HEK293 (cell line): ENCODE data around the gene AURKB.
A peak's percentile ranks its signal among the peaks of the same experiment; 100 is the strongest.

Experiments used
- BCL11A ChIP-seq: fragments of 450-650 bp; formaldehyde crosslinking; IDR thresholded peaks from 2 replicates; pipeline ENCODE4 v1.5.1; 2016; ENCODE audit warnings: low read depth, missing biosample characterization, missing genetic modification characterization
- BCL11B ChIP-seq: fragments of 450-650 bp; formaldehyde crosslinking; IDR thresholded peaks from 2 replicates; pipeline ENCODE4 v1.5.1; 2016; ENCODE audit warnings: low read depth, missing biosample characterization, missing genetic modification characterization
- HOXC10 ChIP-seq: sonication (generic); formaldehyde crosslinking; IDR thresholded peaks from 2 replicates; pipeline ENCODE4 v1.8.1; 2023; ENCODE audit warnings: mild to moderate bottlenecking, missing genetic modification reagents
- INSM2 ChIP-seq: fragments of 450-650 bp; formaldehyde crosslinking; IDR thresholded peaks from 2 replicates; pipeline ENCODE4 v1.5.1; 2016; ENCODE audit warnings: missing biosample characterization, missing genetic modification characterization
- KLF1 ChIP-seq: fragments of 450-650 bp; formaldehyde crosslinking; IDR thresholded peaks from 2 replicates; pipeline ENCODE4 v1.5.1; 2016; ENCODE audit warnings: missing biosample characterization, missing genetic modification characterization
- KLF10 ChIP-seq: fragments of 450-650 bp; IDR thresholded peaks from 2 replicates; pipeline ENCODE4 v1.5.1; 2018; ENCODE audit warnings: missing biosample characterization, mild to moderate bottlenecking, missing genetic modification characterization
- KLF9 ChIP-seq: fragments of 450-650 bp; formaldehyde crosslinking; IDR thresholded peaks from 2 replicates; pipeline ENCODE4 v1.5.1; 2016; ENCODE audit warnings: missing biosample characterization, missing genetic modification characterization, low read depth
- PATZ1 ChIP-seq: fragments of 450-650 bp; formaldehyde crosslinking; IDR thresholded peaks from 2 replicates; pipeline ENCODE4 v1.5.1; 2016; ENCODE audit warnings: missing biosample characterization, missing genetic modification characterization
- SCRT1 ChIP-seq: fragments of 450-650 bp; formaldehyde crosslinking; IDR thresholded peaks from 2 replicates; pipeline ENCODE4 v1.5.1; 2016; ENCODE audit warnings: missing biosample characterization, missing genetic modification characterization, borderline replicate concordance
- SP3 ChIP-seq: fragments of 450-650 bp; formaldehyde crosslinking; IDR thresholded peaks from 2 replicates; pipeline ENCODE4 v1.5.1; 2016; ENCODE audit warnings: missing biosample characterization, missing genetic modification characterization
- YY2 ChIP-seq: fragments of 450-650 bp; formaldehyde crosslinking; IDR thresholded peaks from 2 replicates; pipeline ENCODE4 v1.5.1; 2016; ENCODE audit warnings: missing biosample characterization, missing genetic modification characterization
- ZBTB21 ChIP-seq: fragments of 450-650 bp; formaldehyde crosslinking; IDR thresholded peaks from 2 replicates; pipeline ENCODE4 v1.5.1; 2017; ENCODE audit warnings: missing biosample characterization, missing genetic modification characterization
- ZBTB49 ChIP-seq: fragments of 450-650 bp; formaldehyde crosslinking; IDR thresholded peaks from 2 replicates; pipeline ENCODE4 v1.5.1; 2016; ENCODE audit warnings: missing biosample characterization, missing genetic modification characterization, low read depth
- ZBTB8A ChIP-seq: fragments of 450-650 bp; formaldehyde crosslinking; IDR thresholded peaks from 2 replicates; pipeline ENCODE4 v1.5.1; 2016; ENCODE audit warnings: missing biosample characterization, missing genetic modification characterization
- ZEB2 ChIP-seq: fragments of 450-650 bp; formaldehyde crosslinking; IDR thresholded peaks from 2 replicates; pipeline ENCODE4 v1.5.1; 2016; ENCODE audit warnings: missing biosample characterization, missing genetic modification characterization
- ZNF10 ChIP-seq: fragments of 450-650 bp; formaldehyde crosslinking; IDR thresholded peaks from 2 replicates; pipeline ENCODE4 v1.5.1; 2017; ENCODE audit warnings: missing biosample characterization, missing genetic modification characterization
- ZNF121 ChIP-seq: fragments of 450-650 bp; formaldehyde crosslinking; IDR thresholded peaks from 2 replicates; pipeline ENCODE4 v1.5.1; 2016; ENCODE audit warnings: missing biosample characterization, missing genetic modification characterization
- ZNF132 ChIP-seq: fragments of 450-650 bp; formaldehyde crosslinking; IDR thresholded peaks from 2 replicates; pipeline ENCODE4 v1.5.1; 2017; ENCODE audit warnings: missing biosample characterization, missing genetic modification characterization, borderline replicate concordance
- ZNF138 ChIP-seq: fragments of 450-650 bp; formaldehyde crosslinking; IDR thresholded peaks from 2 replicates; pipeline ENCODE4 v1.5.1; 2016; ENCODE audit warnings: missing biosample characterization, missing genetic modification characterization, borderline replicate concordance
- ZNF175 ChIP-seq: fragments of 450-650 bp; formaldehyde crosslinking; IDR thresholded peaks from 2 replicates; pipeline ENCODE4 v1.5.1; 2016; ENCODE audit warnings: missing biosample characterization, missing genetic modification characterization
- ZNF19 ChIP-seq: fragments of 450-650 bp; formaldehyde crosslinking; IDR thresholded peaks from 2 replicates; pipeline ENCODE4; 2016; ENCODE audit warnings: missing biosample characterization, missing genetic modification characterization, low read depth
- ZNF341 ChIP-seq: fragments of 450-650 bp; formaldehyde crosslinking; IDR thresholded peaks from 2 replicates; pipeline ENCODE4; 2016; ENCODE audit warnings: low read depth, missing biosample characterization, missing genetic modification characterization
- ZNF394 ChIP-seq: fragments of 450-650 bp; formaldehyde crosslinking; IDR thresholded peaks from 2 replicates; pipeline ENCODE4 v1.5.1; 2016; ENCODE audit warnings: missing biosample characterization, missing genetic modification characterization, mild to moderate bottlenecking, moderate library complexity, borderline replicate concordance
- ZNF544 ChIP-seq: fragments of 450-650 bp; formaldehyde crosslinking; IDR thresholded peaks from 2 replicates; pipeline ENCODE4 v1.5.0; 2017; ENCODE audit warnings: missing biosample characterization, missing genetic modification characterization
- ZNF555 ChIP-seq: fragments of 450-650 bp; formaldehyde crosslinking; conservative IDR thresholded peaks from 2 replicates; pipeline ENCODE4 v1.5.1; 2017; ENCODE audit warnings: missing biosample characterization, mild to moderate bottlenecking, missing genetic modification characterization, inconsistent platforms
- ZNF580 ChIP-seq: fragments of 450-650 bp; formaldehyde crosslinking; IDR thresholded peaks from 2 replicates; pipeline ENCODE4 v1.5.1; 2016; ENCODE audit warnings: missing biosample characterization, missing genetic modification characterization
- ZNF624 ChIP-seq: fragments of 450-650 bp; formaldehyde crosslinking; IDR thresholded peaks from 2 replicates; pipeline ENCODE4 v1.5.1; 2017; ENCODE audit warnings: missing biosample characterization, missing genetic modification characterization
- ZNF701 ChIP-seq: fragments of 450-650 bp; formaldehyde crosslinking; IDR thresholded peaks from 2 replicates; pipeline ENCODE4 v1.5.1; 2016; ENCODE audit warnings: missing biosample characterization, missing genetic modification characterization
- ZNF704 ChIP-seq: fragments of 450-650 bp; formaldehyde crosslinking; IDR thresholded peaks from 2 replicates; pipeline ENCODE4 v1.5.1; 2016; ENCODE audit warnings: missing biosample characterization, missing genetic modification characterization
- ZNF747 ChIP-seq: fragments of 450-650 bp; formaldehyde crosslinking; IDR thresholded peaks from 2 replicates; pipeline ENCODE4 v1.5.1; 2016; ENCODE audit warnings: missing biosample characterization, missing genetic modification characterization
- ZNF843 ChIP-seq: fragments of 450-650 bp; formaldehyde crosslinking; IDR thresholded peaks from 2 replicates; pipeline ENCODE4 v1.5.1; 2016; ENCODE audit warnings: missing biosample characterization, missing genetic modification characterization
- ZSCAN30 ChIP-seq: fragments of 450-650 bp; IDR thresholded peaks from 2 replicates; pipeline ENCODE4 v1.5.1; 2018; ENCODE audit warnings: missing biosample characterization, mild to moderate bottlenecking, missing genetic modification characterization, moderate library complexity
- ZSCAN5A ChIP-seq: fragments of 450-650 bp; formaldehyde crosslinking; IDR thresholded peaks from 2 replicates; pipeline ENCODE4 v1.5.1; 2016; ENCODE audit warnings: missing biosample characterization, missing genetic modification characterization

The AURKB gene

GRCh38 chr17:8176197-8176940 lies 34.0 kb downstream of the AURKB start, which contains the start of gene TMEM107 (continued):
- no peak for TF ChIP-seq ZNF701 (tag by site-specific recombination)
- TF ChIP-seq PATZ1 (tag by site-specific recombination), result peak; percentile 34
- peak; percentile 52 for TF ChIP-seq KLF10 (tag by site-specific recombination)
- TF ChIP-seq INSM2 (tag by site-specific recombination), result no peak
- TF ChIP-seq ZNF121 (tag by site-specific recombination), result no peak
- TF ChIP-seq ZNF10 (tag by site-specific recombination), result no peak
- TF ChIP-seq ZNF580 (tag by site-specific recombination), result no peak; the same call in 1 of the 2 replicates
- TF ChIP-seq ZNF138 (tag by site-specific recombination), result no peak
- peak; percentile 71 for TF ChIP-seq ZNF341 (tag by site-specific recombination)
- no peak for TF ChIP-seq ZNF19
- peak; percentile 14; the same call in 1 of the 2 replicates for TF ChIP-seq ZBTB21 (tag by site-specific recombination)
- peak; percentile 35; the same call in 1 of the 2 replicates for TF ChIP-seq ZEB2
- no peak for TF ChIP-seq ZNF843 (tag by site-specific recombination)
- TF ChIP-seq ZSCAN5A (tag by site-specific recombination), result no peak
- TF ChIP-seq YY2 (tag by site-specific recombination), result no peak
- no peak for TF ChIP-seq HOXC10
- peak; percentile 16; the same call in 1 of the 2 replicates for TF ChIP-seq KLF9 (tag by site-specific recombination)
- TF ChIP-seq ZNF704 (tag by site-specific recombination), result no peak
- TF ChIP-seq ZNF175 (tag by site-specific recombination), result no peak
- peak; percentile 72 for TF ChIP-seq KLF1 (tag by site-specific recombination)
- TF ChIP-seq ZNF394 (tag by site-specific recombination), result no peak
- TF ChIP-seq BCL11A (tag by site-specific recombination), result peak; percentile 53; the same call in 1 of the 2 replicates
- no peak for TF ChIP-seq ZNF544
- no peak for TF ChIP-seq ZNF132 (tag by site-specific recombination)
- TF ChIP-seq ZNF555, result no peak
- TF ChIP-seq BCL11B, result peak; percentile 55; the same call in 1 of the 2 replicates
- TF ChIP-seq ZNF624, result no peak
- TF ChIP-seq ZSCAN30, result no peak
- no peak for TF ChIP-seq ZNF747 (tag by site-specific recombination)
- TF ChIP-seq ZBTB8A (tag by site-specific recombination), result peak; percentile 61
- TF ChIP-seq SP3 (tag by site-specific recombination), result peak; percentile 71
- no peak for TF ChIP-seq ZBTB49 (tag by site-specific recombination)
- TF ChIP-seq SCRT1, result no peak
